Retina (tissue), 1 donor: ENCODE results near the gene CIB2.

Source experiments
- DNase-seq: peaks from one replicate; pipeline ENCODE4 v3.0.0-alpha.2; 2016

CIB2 gene

DNA sequence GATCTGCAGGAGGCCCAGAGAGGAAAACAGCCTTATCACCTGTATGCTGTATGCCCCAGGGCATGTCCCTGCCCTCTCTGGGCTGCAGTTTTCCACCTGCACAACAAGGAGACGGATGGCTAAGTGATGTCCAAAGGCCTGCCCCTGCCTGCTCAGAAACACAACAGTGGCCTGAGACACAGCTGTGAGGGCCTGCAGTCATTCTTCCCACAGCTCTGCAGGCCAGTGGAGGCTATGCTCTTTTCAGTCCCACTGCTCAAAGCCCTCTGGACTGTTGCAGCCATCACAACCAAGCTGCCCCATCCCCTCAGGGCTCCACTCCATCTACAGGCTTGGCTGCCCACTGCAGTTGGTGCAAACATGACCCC lies 48.5 kb downstream of the CIB2 start:
- no peak for DNase-seq

DNA sequence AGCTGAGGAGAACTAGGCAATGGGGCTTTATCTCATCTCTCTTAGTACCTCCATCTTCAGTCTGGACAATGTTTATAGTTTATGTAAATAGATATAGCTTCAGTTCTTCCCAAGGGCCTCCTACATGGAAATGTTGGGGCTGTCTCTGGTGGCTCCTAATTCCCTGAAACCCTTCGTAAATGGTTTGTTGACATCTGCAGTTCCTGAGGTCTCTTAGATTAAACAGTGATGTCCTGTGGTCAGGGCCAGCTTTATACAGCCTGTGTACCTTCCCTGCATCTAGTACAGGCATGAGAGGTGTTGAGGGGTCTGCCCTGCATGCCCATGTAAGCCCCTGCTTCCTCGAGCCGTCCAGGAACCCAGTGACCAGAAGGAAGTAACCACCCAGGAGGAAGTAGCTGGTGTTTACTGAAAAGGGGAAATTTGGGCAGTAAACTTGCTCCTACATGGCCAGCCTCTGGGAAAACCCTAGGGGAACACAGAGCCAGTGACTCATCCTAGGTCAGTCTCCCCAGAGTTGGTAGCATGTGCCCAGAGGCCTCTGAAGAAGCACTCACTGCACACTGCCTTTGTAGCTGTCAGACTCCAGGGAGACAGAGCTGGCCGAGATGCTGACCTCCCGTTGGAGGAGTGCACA lies 49.0 kb downstream of the CIB2 start:
- DNase-seq = no peak

DNA sequence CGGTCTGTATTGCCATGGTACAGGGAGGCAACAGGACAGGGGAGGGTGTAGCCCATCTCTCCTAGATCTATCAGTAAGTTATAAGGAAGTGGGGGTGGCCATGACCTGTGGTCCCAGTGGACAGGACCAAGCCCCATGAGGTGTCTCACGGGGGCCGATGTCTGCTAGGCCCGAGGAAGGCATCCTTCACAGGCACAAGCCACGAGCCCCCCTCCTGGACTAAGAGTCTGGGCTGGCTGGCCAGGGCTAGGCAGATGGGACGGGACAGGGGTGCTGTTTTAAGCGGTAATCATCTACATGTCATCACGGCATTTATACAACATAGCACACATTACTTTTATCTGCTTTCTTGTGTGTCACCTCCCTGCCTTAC lies 51.2 kb downstream of the CIB2 start:
- DNase-seq = no peak

DNA sequence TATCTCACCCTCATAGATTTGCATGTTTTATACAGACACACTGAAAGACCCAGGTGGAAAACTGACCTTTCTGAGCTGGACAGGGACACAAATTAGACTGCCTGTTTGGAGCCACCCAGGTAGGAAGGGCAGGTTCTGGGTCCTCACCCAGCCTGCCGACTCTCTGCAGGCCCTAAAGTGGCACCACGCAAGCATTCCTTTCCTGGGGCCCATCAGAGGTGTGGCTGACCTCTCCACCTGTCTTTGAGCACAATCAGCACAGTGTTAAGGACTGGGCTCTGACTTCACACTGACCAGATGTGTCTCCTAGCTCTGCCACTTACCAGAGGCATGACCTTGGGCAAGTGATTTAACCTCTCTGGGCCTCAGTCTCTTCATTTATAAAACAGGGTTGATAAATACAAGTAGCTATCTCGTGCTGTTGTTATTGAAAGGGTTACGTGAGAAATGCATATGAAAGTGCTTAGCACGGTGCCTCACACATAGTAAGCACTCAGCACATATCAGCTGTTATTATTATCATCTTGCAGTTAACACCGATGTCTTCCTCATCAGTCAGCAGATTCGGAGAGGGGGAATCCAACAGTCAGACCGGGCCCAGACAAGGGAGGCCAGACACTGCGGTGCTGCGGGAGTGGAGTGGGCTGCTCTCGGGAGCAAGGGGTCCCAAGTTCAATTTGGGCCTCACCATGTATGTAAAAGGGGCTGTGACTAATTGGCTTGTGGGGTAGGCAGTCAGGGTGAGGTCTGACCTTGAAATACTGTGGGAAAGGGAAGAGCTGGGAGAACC lies 51.8 kb downstream of the CIB2 start:
- no peak for DNase-seq

DNA sequence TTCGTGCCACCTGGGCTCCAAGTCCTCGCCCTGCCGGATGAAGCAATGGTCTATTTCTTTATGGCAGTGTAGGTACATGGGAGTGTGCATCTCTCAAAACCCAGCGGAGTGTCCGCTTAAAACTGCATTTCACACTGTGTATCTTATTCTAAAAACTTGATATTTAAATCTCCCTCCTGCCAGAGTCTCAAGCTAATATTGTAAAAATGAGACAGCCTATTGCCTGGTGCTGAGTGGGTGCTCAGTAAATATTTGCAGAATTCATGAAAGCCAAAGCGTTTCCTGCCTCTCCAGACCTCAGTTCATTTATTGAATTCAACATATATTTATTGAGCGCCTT lies 53.4 kb downstream of the CIB2 start:
- DNase-seq = no peak

DNA sequence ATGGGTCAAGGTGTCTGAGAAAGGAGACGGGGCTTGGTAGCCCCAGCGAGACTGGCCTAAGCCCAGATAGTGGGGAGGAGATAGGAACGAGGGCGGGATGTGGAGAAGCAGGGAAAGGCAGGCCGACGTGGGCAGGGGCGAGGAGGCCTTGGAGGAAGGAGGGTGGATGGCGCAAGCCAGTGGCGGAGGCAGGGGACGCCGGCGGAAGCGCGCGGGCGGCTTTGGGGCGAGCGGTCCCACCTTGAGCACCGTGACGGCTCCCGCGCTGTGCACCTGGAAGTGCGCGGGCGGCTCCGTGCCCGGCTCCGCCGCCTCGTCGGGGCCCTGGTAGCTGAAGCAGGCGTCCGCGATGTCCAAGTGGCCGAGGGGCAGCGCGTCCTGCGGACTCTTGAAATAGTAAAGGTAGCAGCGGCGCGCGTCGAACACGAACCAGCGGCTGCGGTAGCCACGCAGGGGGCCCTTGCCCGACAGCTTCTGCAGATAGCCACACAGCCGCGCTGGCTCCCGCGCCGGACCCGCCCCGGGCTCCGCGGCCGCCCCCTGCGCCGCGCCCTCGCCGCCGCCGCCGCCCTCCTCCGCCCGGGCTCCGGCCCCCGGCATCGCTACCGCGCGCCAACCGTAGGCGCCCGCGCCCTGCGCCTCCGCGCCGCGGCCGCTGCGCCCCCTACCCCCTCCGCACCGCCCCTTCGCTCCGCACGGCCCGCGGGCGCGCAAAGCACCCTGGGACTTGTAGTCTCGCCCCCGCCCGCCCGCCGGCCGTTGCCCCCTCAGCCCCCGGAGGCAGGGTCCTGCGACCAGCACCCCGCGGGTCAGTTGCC lies 54.0 kb downstream of the CIB2 start, which contains the start of gene TBC1D2B:
TSS of gene TBC1D2B (minus strand) at position 659 of the 818 bp plus-strand sequence. CDS start at position 600, 59 bp downstream.
- peak; percentile 85 for DNase-seq

DNA sequence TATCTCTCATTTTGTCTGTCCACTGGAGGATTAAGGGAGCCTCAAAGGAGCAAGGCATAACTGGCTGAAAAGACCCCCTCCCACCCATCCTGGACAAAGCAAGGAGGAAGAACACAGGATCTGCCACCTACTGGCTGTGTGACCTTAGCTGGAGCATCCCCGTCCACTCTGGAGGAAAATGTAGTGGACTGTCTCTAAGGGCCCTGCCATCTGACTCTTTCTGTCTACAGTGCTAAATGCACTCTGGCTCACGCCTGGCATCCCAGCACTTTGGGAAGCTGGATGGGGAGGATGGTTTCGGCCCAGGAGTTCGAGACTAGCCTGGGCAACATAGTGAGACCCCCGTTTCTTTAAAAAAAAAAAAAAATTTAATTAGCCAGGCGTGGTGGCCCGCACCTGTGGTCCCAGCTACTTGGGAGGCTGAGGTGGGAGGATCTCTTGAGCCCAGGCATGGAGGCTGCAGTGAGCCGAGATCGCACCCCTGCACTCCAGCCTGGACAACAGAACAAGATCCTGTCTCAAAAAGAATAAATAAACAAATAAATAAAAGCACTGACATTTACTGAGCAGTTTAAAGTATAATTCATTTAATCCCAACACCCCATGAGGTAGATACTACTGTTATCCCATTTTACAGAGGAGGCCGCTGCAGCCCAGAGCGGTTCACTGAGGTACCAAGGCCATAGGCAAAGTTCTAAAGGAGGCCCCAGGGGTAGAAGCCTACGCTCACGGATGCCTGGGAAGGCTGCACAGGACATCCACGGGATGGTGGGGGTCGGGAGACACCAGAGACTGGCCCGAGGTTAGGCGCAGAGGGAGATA lies 54.8 kb downstream of the CIB2 start:
- peak; percentile 37 for DNase-seq

DNA sequence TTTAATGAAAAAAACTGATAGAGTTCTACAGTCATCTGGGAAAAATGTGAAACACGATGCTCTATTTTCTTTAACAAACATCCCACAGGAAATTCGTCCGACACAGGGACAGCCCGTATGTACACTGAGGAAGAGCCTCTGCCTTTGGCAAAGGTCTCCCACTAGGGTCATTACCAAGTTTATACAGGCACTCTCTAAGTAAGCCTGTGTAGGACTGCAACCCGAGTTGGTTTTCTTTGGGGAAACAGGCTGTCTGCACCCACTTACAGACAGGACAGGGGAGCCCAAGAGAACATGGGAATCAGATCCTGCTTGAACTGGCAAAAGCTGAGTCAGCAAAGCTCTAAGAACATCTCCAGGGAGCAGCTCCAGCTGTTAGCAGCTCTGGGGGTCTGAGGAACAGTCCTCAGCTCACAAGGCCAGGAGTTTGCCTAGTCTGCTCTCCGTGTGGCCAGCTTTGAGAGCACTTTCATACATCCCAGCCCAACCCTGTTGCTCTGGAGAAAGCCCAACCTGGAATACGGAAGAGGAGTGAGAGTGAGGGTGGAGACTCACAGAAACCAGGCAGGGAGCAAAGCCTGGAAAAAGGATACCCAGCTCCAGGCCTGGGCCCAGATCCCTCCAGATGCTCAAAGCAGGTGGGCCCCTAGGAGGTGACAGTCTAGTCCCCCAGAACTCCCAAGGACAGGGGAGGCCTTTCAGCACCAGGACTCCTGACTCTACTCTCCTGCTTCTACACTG lies 55.6 kb downstream of the CIB2 start:
- peak; percentile 44 for DNase-seq

DNA sequence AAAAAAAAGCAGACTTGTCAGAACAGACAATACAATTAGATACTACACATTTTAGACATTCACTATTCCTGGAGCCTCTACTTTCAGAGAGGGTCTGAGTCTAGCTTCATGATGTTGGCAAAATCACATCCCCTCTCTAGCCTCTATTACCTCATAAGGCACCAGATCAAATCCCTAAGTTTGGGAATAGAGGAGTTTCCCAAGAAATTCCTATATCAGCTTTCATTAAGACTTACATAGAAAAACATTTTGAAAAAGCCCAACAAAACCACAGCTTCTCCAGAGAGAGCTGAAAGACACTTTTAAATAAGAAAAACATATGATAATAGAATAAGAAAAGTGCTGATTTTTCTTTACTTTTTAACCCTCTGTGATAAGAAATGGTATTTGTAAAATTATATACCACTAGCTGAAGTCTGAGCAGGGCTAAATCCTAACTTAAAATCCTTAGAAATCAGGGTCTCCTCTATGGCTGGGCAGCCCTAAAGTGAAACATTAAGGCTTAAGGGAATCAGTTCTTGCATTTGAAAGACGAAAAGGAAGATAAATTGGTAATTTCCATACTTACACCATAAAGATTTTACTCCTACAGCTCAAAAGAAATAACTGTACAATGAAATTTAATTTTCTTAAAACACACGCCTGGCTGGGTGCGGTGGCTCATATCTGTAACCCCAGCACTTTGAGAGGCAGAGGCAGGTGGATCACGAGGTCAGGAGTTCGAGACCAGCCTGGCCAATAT lies 58.0 kb downstream of the CIB2 start:
- no peak for DNase-seq

DNA sequence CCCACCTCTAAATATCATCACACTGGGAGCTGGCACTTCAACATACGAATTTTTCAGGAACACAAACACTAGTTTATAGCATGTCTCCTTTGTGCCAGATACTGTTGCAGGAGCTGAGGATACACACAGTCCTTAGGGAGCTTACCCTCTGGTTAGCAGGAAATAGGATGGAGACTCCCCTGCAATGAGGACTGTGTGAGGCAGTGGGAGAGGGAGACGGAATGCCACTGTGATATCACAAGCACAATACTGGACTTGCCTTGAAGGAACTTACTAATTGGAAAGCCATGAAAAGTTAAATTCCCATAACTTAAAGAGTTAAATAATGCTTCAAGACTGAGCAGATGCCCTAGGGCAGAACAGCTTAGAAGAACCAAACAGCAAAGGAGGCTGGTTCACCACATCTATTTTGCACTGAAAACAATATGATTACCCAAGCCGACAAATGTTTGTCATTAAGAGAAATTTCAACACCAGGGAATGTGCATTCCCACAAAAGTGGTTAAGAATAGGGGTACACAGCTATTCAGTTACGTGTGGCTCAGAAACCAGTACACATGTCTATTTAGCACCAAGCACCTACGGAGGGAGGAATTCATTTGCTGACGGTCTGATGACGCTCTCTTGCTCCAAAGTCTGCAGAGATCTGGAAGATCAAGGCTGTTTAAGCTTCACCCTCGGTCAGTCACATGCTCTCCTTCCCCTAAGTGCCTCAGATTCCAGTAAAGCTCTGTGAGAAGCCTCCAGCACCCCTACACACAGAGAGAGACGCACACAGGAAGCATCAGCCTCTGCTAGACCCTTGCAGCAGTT lies 59.0 kb downstream of the CIB2 start:
- no peak for DNase-seq

DNA sequence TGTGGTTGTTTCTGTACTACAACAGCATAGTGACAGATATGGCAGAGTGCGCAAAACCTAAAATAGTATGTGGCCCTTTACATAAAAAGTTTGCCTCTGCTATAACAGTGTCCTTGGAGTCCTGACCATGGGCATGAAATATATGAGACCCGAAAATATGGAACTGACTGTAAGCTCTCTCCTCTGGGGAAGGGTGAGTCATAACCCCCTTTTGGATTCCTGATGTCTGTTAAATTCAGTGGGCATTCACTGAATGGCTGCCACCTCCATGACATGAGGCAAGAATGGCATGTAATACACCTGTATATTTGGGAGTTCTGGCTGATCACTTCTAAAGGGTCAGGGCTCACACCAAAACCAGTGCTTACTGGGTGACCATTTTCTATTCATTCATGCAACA lies 59.9 kb downstream of the CIB2 start:
- DNase-seq = no peak

DNA sequence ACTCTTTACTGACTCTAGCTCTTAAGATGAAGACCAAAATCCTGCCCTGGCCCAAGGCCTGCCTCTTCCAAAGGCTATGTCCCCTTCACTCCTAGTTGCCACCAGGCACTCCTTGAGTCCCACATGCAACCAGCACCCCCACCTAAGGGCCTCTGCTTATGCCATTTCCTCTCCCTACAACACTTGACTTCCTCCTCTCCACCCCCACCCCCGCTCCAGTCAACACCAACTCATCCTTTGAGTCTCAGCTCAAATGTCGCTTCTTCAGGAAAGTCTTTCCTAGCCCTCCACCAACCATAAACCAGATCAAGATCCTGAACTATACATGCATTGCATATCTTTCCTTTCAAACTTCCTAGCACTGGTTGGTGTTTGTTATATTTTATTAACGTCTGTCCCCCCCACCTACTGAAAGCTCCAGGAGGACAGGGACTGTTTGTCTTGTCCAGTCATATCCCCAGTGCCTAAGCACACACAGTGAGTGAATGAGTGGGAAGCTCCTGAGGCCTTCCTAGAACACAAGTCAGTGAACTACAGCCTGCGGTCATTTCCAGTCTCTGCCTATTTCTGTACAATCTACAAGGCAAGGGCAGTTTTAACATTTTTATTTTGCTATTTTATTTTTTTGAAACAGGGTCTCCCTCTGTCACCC lies 61.1 kb downstream of the CIB2 start:
- no peak for DNase-seq

DNA sequence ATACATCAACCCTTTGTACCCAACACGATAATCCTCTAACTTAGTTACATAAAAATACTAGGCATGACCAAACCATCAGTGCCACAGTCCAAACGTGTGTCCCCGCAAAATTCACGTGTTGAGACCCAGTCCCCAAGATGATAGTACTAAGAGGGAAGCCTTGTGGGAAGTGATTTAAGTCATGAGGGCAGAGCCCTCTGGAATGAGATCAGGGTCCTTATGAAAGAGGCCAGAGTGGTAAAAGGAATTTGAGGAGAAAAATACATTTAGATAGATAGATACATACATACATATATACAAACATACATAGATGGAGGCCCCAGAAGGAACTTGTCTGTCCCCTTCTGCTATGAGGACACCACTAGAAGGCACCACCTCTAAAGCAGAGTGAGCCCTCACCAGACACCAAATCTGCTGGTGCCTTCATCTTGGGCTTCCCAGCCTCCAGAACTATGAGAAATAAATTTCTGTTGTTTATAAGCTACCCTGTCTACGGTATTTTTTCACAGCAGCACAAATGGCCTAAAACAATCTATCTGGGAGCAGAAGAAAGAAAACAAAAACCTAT lies 61.7 kb downstream of the CIB2 start:
- DNase-seq = no peak

DNA sequence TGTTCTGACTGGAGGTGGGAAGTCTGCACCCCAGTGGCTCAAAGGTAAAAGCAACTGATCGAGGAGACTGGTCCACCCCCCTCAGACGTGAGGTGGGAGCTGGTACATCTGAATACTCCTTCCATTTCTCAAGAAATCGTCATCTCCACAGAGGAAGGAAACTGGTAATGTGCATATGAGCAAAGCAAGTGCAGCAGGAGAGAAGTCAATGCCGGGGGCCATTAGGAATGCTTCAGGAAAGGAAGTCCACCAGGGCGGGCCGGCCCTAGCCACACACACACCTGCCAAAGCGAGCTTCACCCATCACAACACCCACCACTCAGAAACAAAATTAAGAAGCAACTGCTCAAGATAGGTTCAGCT lies 62.2 kb downstream of the CIB2 start:
- DNase-seq = no peak

DNA sequence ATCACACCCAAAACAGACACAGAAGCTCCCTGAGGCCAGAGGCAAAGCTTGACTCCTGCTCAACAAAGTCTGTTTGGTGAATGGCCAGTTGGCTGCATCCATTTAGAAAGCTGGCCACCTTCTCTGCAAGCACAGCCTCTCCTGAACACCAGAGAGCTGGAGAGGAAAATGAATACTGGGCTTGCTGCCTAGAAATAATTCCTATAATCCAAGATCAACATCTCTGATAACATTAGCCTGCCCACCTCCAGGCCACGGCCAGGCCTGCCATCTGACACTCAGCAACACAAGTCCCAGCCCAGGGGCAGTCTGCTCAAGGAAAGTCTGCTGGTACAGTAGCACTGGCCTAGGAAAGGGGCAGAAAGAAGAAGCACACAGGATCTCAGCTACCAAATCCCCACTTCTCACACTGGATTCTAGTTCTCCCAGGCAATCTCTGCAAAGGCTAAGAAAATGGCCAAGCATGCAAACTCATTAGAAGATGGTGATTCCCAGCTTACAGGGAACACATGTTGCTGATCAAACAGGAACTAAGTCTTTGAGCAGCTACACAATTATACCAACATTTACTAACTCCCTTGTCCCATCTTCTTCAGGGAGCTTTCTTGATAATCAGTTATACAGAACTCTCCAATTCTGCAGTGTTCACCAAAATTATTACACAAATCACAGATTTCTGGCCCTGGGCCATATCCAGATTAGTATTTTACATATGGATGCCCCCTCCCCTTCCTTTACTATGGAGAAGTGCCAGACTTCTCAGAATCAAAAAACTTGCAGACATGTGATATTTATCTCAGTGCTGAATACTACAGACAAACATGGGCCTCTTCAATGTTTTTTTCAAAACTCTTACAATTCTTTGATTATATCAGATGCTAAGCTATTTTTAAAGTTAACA lies 63.7 kb downstream of the CIB2 start:
- DNase-seq = no peak

DNA sequence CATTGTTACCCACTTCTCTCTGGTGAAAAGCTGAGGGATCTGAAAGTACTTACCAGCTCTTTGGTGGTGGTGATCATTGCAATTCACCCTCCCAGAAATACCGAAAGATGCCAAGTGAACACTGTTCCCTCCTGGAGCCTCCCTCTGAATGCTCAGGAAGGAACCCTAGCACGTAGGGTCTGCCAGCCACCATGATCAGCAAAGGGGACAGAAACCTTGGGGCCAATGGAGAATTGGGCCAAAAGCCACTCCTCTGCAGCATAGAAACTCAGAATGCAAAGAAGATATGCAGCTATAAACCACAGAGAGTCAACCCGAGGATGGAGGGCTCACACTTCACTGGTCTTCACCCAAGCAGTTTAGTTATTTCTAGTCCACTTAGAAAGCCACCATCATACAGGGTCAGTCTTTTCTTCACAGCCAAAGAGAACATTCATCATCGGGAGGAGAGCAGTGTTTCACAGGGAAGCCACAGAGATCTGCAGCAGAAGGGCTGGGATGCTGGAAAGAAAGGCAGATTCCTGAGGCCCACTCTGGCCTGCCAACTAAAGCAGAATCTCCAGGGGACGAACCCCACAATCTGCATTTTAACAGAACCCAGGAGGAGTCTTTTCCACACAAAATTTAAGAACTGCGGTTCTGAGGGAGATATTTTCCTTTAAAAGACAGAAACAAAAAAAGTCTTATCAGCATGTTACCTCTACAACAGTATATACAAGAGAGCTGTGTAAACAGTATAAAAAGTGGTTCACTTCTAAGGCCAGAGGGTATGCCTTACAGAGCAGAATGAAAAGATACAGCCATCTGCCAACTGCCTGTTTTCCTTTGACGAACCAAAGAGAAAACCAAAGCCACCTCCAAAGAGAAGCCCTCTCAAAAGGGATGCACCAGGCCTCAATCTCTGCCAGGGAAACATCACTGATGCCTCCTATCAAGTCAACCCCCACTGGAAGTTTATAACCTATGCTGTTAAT lies 65.0 kb downstream of the CIB2 start:
- DNase-seq = no peak

DNA sequence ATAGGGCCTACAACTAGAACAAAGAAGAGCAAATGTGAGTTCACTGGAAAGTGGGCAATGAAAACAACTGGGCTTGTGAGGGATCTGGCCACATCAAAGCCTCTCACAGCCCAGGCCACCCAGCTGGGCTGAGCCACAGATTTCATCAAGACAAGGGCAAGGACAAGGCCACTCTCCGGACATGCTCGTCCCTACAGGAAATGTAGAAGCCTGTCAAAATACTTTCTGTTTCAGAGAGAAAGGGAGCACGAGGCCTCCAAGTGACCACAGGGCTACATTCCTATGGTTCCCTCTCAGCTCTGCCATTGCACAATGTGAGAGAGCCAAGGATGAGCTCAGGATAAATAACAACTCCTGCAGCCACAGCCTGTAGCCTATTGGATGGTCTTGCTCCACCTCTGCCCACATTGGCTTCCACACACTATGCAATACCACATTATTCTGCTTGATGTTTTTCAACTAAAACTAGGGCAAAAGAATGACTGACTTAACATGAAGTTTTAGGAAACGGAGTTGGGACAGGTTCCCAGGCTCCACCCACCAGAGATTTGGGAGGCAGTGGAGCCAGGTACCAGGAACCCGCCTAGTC lies 65.9 kb downstream of the CIB2 start:
- DNase-seq = no peak
